HCEC 1CT (cell line): ENCODE data around the gene PDE7B.
"Not testable (repeated sequence)": the region's sequence is repeated elsewhere in the genome, so short reads cannot be mapped to it uniquely, and the experiment has no call there.

Source experiments
- DNase-seq: peaks from one replicate; pipeline ENCODE4 v3.0.0-alpha.2; 2017

Gene PDE7B

DNA sequence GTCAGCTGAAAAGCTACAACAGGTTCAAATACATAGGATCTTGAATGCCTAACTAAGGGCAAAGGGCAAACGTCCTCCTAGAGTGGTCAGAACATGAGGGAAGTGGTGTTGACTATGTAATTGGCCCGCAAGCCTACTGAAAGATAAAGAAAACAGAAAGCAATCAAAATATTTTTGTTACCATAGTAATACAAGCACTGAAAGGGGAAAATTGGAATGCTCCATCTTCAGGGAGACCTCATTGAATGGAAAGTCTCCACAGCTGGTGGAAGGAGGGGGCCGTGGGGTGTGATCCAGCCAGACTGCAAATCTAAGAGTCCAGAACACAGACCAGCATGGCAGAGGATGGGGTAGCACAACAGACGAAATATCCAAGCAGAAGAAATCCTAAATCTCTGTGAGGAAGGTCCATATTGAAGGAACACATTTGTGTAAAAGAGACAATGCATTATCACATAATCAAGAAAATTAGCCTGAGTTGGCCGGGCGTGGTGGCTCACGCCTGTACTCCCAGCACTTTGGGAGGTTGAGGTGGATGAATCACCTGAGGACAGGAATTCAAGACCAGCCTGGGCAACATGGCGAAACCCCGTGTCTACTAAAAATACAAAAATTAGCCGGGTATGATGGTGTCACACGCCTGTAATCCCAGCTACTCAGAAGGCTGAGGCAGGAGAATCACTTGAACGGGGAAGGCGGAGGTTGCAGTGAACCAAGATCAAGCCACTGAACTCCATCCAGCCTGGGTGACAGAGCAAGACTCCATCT is 359.1 kb downstream of the PDE7B start:
- no peak for DNase-seq

- DNase-seq: no peak
Observed at GRCh38 chr6:136212608-136213007, 361.1 kb downstream of the PDE7B start.

DNA sequence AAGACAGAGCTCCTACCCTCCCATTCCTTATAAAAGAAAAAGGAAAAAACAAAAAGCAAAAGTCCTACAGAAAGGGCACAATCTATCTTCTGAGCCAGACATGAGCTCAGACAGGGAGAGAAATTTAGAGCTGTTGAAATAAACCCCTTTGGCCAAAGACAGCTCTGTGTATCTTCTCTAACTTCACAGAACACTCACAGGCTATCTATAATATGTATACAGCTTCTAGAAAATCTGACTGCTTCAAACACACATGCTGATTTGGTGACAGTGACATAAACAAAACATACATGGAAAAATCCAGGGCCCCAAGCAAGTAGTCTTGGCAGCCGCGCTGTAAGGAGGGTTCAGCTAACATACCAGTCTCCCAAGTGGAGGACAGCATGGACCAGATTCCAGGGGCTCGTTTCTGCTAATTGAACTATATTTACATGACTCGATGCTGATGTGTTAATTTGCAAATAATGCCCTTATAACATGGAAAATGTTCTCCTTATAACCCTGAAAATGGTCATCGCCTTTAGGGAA is 361.6 kb downstream of the PDE7B start:
- no peak for DNase-seq

GRCh38 chr6:136213853-136214252 is 362.4 kb downstream of the PDE7B start:
- no peak for DNase-seq

DNA sequence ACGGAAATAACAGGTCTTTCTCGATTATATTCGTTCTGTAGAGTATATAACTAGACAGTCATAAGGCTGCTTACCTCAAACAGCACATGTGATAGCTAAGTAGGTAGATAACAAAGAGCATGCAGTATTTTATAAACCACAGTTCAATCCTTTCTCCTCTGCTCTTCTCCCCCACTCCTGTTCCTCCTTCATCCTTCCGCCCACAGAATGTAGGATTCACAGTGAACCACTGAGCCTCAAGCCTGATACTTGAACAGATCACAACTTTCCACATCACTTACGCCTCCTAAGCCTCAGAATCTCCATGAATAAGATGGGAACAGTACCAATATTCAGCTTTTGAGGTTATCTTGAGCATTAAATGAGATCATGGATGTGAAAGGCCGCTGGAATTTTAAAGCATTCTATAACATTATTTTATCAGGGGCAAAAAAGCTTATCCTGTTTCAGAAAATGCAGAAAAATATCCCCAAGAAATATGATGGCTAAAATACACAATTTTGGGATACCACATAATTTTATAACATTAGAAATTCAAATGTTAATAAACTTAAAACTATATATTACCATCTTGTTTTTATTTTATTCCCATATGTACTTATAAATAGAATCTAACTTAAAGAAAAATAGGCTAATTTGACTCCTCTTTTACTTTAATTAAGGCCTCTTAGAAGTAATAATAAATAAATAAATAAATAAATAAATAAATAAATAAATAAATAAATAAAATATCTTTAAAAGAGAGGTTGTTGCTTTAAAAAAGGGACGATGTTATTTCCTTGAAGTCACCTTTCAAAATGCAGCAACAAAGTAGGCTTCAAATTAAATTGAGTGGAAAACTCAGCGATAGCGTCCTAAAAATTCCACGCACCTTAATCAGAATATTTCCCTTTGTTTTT is 365.3 kb downstream of the PDE7B start:
- DNase-seq: no peak

- DNase-seq: not testable (repeated sequence)
Observed at GRCh38 chr6:136224974-136225373, 373.5 kb downstream of the PDE7B start.

- DNase-seq: peak; percentile 37
Observed at GRCh38 chr6:136225496-136225895, 374.0 kb downstream of the PDE7B start.

DNA sequence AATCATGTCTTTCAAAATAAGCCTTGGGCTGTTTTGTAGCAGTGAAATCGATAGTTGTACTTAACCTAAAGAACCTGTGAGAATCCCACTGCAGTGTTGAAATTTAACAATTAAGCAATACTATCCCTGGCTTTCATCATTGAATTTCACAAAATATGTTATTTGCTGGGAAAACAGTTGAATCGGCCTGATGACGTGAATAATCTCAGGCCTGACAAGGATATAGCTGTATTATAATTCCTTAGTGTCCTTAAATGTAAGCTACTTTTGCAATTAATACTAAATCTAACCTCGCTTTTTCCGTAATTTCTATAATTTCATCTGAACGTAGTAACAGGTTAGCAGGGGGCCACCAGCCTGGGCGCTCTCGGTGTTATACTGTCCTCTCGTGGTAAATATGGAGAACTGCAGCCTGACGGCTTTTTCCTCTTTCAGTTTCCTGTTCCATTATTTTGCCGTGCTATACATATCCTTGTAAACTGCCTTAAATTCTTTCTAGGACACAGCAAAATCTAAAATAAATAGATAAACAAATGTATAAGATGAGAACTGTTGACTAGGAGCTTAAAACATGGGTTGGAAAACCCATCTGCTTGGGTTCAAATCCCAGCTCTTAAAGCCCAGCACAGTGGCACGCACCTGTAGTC is 374.6 kb downstream of the PDE7B start:
- peak; percentile 46 for DNase-seq

- DNase-seq: no peak
Observed at GRCh38 chr6:136226674-136227377, 375.3 kb downstream of the PDE7B start.

GRCh38 chr6:136228814-136229213 is 377.3 kb downstream of the PDE7B start:
- DNase-seq: no peak

DNA sequence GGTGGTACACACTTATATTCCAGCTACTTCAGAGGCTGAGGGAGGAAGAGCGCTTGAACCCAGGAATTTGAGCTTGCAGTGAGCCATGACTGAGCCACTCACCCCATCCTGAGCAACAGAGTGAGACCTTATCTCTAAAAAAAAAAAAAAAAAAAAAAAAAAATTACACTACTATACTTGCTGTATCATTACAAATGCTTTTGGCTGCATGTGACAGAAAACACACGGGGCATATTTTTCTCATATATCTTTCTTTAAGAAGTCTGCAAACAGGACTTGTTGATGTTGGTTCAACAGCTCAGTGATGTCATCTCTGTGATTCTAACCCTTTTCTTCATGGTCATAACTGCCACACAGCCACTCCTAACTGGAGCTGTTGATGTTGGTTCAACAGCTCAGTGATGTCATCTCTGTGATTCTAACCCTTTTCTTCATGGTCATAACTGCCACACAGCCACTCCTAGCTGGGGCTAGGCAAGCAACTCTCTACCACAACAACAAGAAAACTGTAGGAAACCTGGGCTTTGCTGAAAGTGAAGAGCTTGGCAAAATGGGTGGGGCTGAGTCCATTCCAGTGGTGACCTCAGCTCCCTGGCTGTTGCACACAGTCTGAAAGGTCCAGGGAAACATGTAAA is 378.8 kb downstream of the PDE7B start:
- DNase-seq: no peak

- no peak for DNase-seq
Observed at GRCh38 chr6:136232701-136233100, 381.2 kb downstream of the PDE7B start.

- DNase-seq: peak; percentile 54
Observed at GRCh38 chr6:136235233-136235564, 383.7 kb downstream of the PDE7B start.

GRCh38 chr6:136236466-136237293 is 385.2 kb downstream of the PDE7B start:
- no peak for DNase-seq

GRCh38 chr6:136244061-136244616 is 392.6 kb downstream of the PDE7B start:
- peak; percentile 20 for DNase-seq
